Endothelial cell of umbilical vein (primary cell): ENCODE results near the gene NPM1. TPM values are rescaled to one million over a fixed set of nuclear protein-coding genes. Genes with fewer than 3 reads are reported as not detected.

Source experiments
- BruUV-seq: library from RNA; stranded (reverse); fragments of 400-500 nt; replicated peaks from 2 replicates; lab custom pipeline; 2021; lab: Mats Ljungman, UMichigan
- CTCF ChIA-PET: fragments of 300-600, 350-600 bp; sonication (Branson Sonifier 250); formaldehyde crosslinking; loops from one replicate; lab custom pipeline; 2021; ENCODE audit warnings: antibody characterized with exemption, inconsistent platforms; lab: Charles Lee
- POLR2A ChIA-PET: fragments of 300-600, 350-600 bp; sonication (Branson Sonifier 250); formaldehyde crosslinking; loops from one replicate; lab custom pipeline; 2021; ENCODE audit warnings: antibody characterized with exemption, inconsistent platforms; lab: Charles Lee
- DNase-seq: peaks from one replicate; pipeline ENCODE4 v3.0.0-alpha.2; 2011; ENCODE audit warnings: low read depth, low spot score
- FAIRE-seq: peaks from 2 replicates; lab custom pipeline; 2011; peaks lifted over from hg19 to GRCh38; lab: Jason Lieb, UNC
- H2AFZ ChIP-seq: 2 replicates; pipeline ENCODE4 v1.6.0; 2012; ENCODE audit warnings: low read depth, low read length, control low read depth, inconsistent platforms
- H3K27ac ChIP-seq: 2 replicates; pipeline ENCODE4 v1.5.1; 2011; ENCODE audit warnings: low read depth, mild to moderate bottlenecking, control low read depth, low read length, moderate library complexity; ENCODE audit not compliant: insufficient read depth
- H3K27me3 ChIP-seq, 2 experiments: 2 replicates each; pipeline versions ENCODE4 v1.6.0 to v1.6.1; 2011; ENCODE audit warnings: low read length in 2 of 2, mixed read lengths in 1 of 2; ENCODE audit not compliant: control insufficient read depth in 2 of 2, insufficient read depth in 2 of 2
- H3K36me3 ChIP-seq, 2 experiments: 2 replicates in 1 of 2; 3 replicates in 1 of 2; pipeline ENCODE4 v1.5.1; 2011; ENCODE audit warnings: low read length in 2 of 2, mild to moderate bottlenecking in 1 of 2, moderate library complexity in 1 of 2; ENCODE audit not compliant: control insufficient read depth in 2 of 2, insufficient read depth in 2 of 2; ENCODE audit errors: extremely low read depth in 1 of 2
- H3K4me1 ChIP-seq: 3 replicates; pipeline ENCODE4 v1.5.1; 2011; ENCODE audit warnings: mild to moderate bottlenecking, low read length; ENCODE audit not compliant: control insufficient read depth, insufficient read depth; ENCODE audit errors: extremely low read depth
- H3K4me2 ChIP-seq: 2 replicates; pipeline ENCODE4 v1.6.1; 2011; ENCODE audit warnings: low read length, control low read depth, mixed read lengths; ENCODE audit not compliant: insufficient read depth
- H3K4me3 ChIP-seq, 3 experiments: fragments of 200-600 bp in 1 of 3; sonication (generic), shearing (Covaris generic) in 1 of 3; replicated peaks in 1 of 3; 2 replicates each; pipeline ENCODE4 v1.5.1; 2011 to 2016; ENCODE audit warnings: control low read depth in 3 of 3, low read length in 3 of 3, mild to moderate bottlenecking in 2 of 3, inconsistent platforms in 1 of 3, low read depth in 1 of 3, moderate library complexity in 1 of 3; ENCODE audit not compliant: insufficient read depth in 1 of 3
- H3K79me2 ChIP-seq: 2 replicates; pipeline ENCODE4 v1.6.0; 2012; ENCODE audit warnings: low read length, inconsistent platforms; ENCODE audit not compliant: control insufficient read depth, insufficient read depth
- H3K9ac ChIP-seq: replicated peaks from 2 replicates; pipeline ENCODE3; 2011; ENCODE audit warnings: low read length, control low read depth; ENCODE audit not compliant: insufficient read depth; ENCODE audit errors: extremely low read depth
- H3K9me1 ChIP-seq: replicated peaks from 3 replicates; pipeline ENCODE4 v1.6.0; 2011; ENCODE audit warnings: mild to moderate bottlenecking, low read length; ENCODE audit not compliant: control insufficient read depth, insufficient read depth; ENCODE audit errors: extremely low read depth
- H3K9me3 ChIP-seq: replicated peaks from 2 replicates; pipeline ENCODE4 v1.5.1; 2012; ENCODE audit warnings: low read length, inconsistent platforms; ENCODE audit not compliant: control insufficient read depth, insufficient read depth
- H4K20me1 ChIP-seq: replicated peaks from 2 replicates; pipeline ENCODE3; 2011; ENCODE audit warnings: mild to moderate bottlenecking, low read length; ENCODE audit not compliant: control insufficient read depth, insufficient read depth; ENCODE audit errors: extremely low read depth
- EZH2 ChIP-seq: IDR thresholded peaks from 2 replicates; pipeline ENCODE4 v1.6.1; 2012; ENCODE audit warnings: borderline replicate concordance, low read depth, mild to moderate bottlenecking, moderate library complexity, low read length, inconsistent platforms; ENCODE audit not compliant: severe bottlenecking
- FOS ChIP-seq: IDR thresholded peaks from 2 replicates; pipeline ENCODE4 v1.6.1; 2011; ENCODE audit warnings: mild to moderate bottlenecking, low read length, moderate library complexity, borderline replicate concordance; ENCODE audit not compliant: insufficient read depth
- GATA2 ChIP-seq: IDR thresholded peaks from 2 replicates; pipeline ENCODE4 v1.7.0; 2011; ENCODE audit warnings: low read depth, mild to moderate bottlenecking, moderate library complexity, mixed read lengths, low read length; ENCODE audit not compliant: insufficient read length, insufficient read depth
- JUN ChIP-seq: IDR thresholded peaks from 2 replicates; pipeline ENCODE4 v1.6.1; 2011; ENCODE audit warnings: borderline replicate concordance, low read depth; ENCODE audit not compliant: insufficient read length, insufficient read depth
- MAX ChIP-seq: IDR thresholded peaks from 2 replicates; pipeline ENCODE4 v1.6.1; 2011; ENCODE audit not compliant: insufficient read depth, insufficient read length
- MYC ChIP-seq: IDR thresholded peaks from one replicate; pipeline ENCODE4 v1.6.1; 2011; ENCODE audit warnings: mild to moderate bottlenecking, low read depth, low read length
- POLR2A ChIP-seq: IDR thresholded peaks from 2 replicates; pipeline ENCODE4 v1.6.1; 2012; ENCODE audit warnings: low read depth, mild to moderate bottlenecking, control low read depth, low read length
- POLR2AphosphoS5 ChIP-seq: IDR thresholded peaks from 2 replicates; pipeline ENCODE4 v1.6.1; 2012; ENCODE audit warnings: low read depth, mild to moderate bottlenecking, control low read depth, low read length, moderate library complexity; ENCODE audit not compliant: insufficient read depth
- dilution Hi-C: fragments of 300-500 bp; cut with MboI; formaldehyde crosslinking; loops from one replicate; pipeline ENCODE4 v1.15.0; 2019; ENCODE audit warnings: low sequenced_read_pairs; ENCODE audit not compliant: extremely low pct_ligation_motif_present
- intact Hi-C: fragments of 100-400 bp; cut with micrococcal nuclease; formaldehyde crosslinking; loops from one replicate; pipeline ENCODE4 v1.10.0; 2022
- polyA plus RNA-seq, 4 experiments: library from polyadenylated mRNA; depleted of rRNA in 3 of 4; stranded (reverse) in 3 of 4; unstranded in 1 of 4; fragments of >200 nt; gene quantifications; 2 replicates each; pipeline versions ENCODE4 v1.2.1 to v1.2.3, GENCODE V29; 2011 to 2012; ENCODE audit warnings: missing spikeins in 1 of 4
- total RNA-seq: library from RNA; stranded (reverse); gene quantifications from 2 replicates; pipeline ENCODE4 v1.2.3, GENCODE V29; 2021
- TF ChIP-seq, protein P1 (sequence below), 2 donors: IDR thresholded peaks; 1 replicate in 1 of 2; 2 replicates in 1 of 2; pipeline ENCODE4 v1.5.1; 2011; ENCODE audit warnings: low read length in 2 of 2, mild to moderate bottlenecking in 2 of 2, moderate library complexity in 2 of 2, control low read depth in 1 of 2, inconsistent platforms in 1 of 2, low read depth in 1 of 2; ENCODE audit not compliant: insufficient read depth in 1 of 2; ENCODE audit errors: extremely low read depth in 1 of 2

The NPM1 gene
- total and polyA plus RNA-seq, 2 donors (not counting 3 experiments of a cell fraction or from before 2014, with no cell fraction given), result 618 to 1,695 TPM

DNA sequence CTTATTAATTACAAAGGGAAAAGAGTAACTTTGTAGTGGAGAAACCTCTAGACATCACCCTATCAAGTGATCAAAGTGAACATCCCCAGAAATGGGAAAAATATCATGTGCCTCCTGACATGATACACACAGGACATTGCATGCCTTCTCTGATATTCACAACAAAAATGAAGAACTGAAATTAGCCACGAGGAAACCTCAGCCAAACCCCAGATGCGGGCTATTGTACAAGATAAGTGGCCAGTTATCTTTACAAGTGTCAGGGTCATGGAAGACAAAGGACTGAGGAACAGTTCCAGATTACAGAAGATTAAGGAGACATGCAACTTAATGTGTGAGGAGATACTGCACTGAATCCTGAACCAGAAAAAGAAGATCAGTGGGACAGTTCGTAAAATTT, 23.8 kb upstream of the NPM1 start:
- H3K4me2 ChIP-seq, result no peak overlapping the region
- DNase-seq (no peak), FAIRE-seq (no peak)
- no peak overlapping the region for H3K9ac ChIP-seq
- intact Hi-C loops (no loop called here), dilution Hi-C loops (no loop called here)
- POLR2A ChIA-PET, result no interaction called here
- H3K4me1 ChIP-seq, result no peaks in the 10 kb centered on the region
- TF ChIP-seq FOS (no peak), MYC (no peak), POLR2AphosphoS5 (no peak), MAX (no peak), JUN (no peak), POLR2A (no peak), EZH2 (no peak), GATA2 (no peak)
- TF ChIP-seq, protein P1, sequence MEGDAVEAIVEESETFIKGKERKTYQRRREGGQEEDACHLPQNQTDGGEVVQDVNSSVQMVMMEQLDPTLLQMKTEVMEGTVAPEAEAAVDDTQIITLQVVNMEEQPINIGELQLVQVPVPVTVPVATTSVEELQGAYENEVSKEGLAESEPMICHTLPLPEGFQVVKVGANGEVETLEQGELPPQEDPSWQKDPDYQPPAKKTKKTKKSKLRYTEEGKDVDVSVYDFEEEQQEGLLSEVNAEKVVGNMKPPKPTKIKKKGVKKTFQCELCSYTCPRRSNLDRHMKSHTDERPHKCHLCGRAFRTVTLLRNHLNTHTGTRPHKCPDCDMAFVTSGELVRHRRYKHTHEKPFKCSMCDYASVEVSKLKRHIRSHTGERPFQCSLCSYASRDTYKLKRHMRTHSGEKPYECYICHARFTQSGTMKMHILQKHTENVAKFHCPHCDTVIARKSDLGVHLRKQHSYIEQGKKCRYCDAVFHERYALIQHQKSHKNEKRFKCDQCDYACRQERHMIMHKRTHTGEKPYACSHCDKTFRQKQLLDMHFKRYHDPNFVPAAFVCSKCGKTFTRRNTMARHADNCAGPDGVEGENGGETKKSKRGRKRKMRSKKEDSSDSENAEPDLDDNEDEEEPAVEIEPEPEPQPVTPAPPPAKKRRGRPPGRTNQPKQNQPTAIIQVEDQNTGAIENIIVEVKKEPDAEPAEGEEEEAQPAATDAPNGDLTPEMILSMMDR (IDR thresholded peaks at IDR 0.05; ENCODE audit: extremely low read depth in 1 of 2, insufficient read depth in 1 of 2, low read depth in 1 of 2, low read length in 2 of 2), result no peak
- H3K27ac ChIP-seq, result no peak overlapping the region
- no peaks in the 10 kb centered on the region for H3K9me1 ChIP-seq
- H3K9me3 ChIP-seq, result no peaks in the 10 kb centered on the region
- peaks cover 0 to 1% of the 10 kb centered on the region in 2 experiments for H3K27me3 ChIP-seq
- H4K20me1 ChIP-seq, result no peaks in the 10 kb centered on the region
- CTCF ChIA-PET, result no interaction called here
- H3K4me3 ChIP-seq, result no peak overlapping the region
- H3K79me2 ChIP-seq, result no peaks in the 10 kb centered on the region
- no peak overlapping the region for H2AFZ ChIP-seq
- H3K36me3 ChIP-seq, result no peaks in the 10 kb centered on the region
- BruUV-seq, result no TSS peak
